ENCODE measurements around the gene MYO9B. TPM values are rescaled to one million over a fixed set of nuclear protein-coding genes. Genes with fewer than 3 reads are reported as not detected.

MYO9B gene
- total RNA-seq, 1 experiment from 2014 or later: 68.3 TPM

- Histone ChIP-seq H3K4me3 (ENCODE audit: low read length) (no peak overlapping the region), H2AFZ (ENCODE audit: low read length) (no peak overlapping the region), H3F3A (ENCODE audit: low read length, unreplicated experiment) (no peaks in the 10 kb centered on the region), H3K27me3 (ENCODE audit: low read length) (no peaks in the 10 kb centered on the region), H3K4me1 (ENCODE audit: insufficient read depth, low read length) (no peaks in the 10 kb centered on the region), H3K9ac (ENCODE audit: low read length) (no peak overlapping the region), H3K4me2 (ENCODE audit: low read length) (no peak overlapping the region), H3K9me3 (ENCODE audit: low read length) (no peaks in the 10 kb centered on the region), H3K27ac (ENCODE audit: low read length) (no peak overlapping the region), H3K36me3 (ENCODE audit: low read depth, low read length) (peaks cover 5% of the 10 kb centered on the region), H4K20me1 (ENCODE audit: low read length) (no peaks in the 10 kb centered on the region), H3K79me2 (ENCODE audit: low read length) (no peaks in the 10 kb centered on the region), H3K9me2 (replicated peaks; ENCODE audit: low read length) (no peaks in the 10 kb centered on the region)
- TF ChIP-seq EZH2phosphoT487 (IDR thresholded peaks at IDR 0.05; ENCODE audit: borderline replicate concordance, low read length) (no peak), EZH2 (IDR thresholded peaks at IDR 0.05; ENCODE audit: low read length, unreplicated experiment) (no peak)
- TF ChIP-seq, protein P1, sequence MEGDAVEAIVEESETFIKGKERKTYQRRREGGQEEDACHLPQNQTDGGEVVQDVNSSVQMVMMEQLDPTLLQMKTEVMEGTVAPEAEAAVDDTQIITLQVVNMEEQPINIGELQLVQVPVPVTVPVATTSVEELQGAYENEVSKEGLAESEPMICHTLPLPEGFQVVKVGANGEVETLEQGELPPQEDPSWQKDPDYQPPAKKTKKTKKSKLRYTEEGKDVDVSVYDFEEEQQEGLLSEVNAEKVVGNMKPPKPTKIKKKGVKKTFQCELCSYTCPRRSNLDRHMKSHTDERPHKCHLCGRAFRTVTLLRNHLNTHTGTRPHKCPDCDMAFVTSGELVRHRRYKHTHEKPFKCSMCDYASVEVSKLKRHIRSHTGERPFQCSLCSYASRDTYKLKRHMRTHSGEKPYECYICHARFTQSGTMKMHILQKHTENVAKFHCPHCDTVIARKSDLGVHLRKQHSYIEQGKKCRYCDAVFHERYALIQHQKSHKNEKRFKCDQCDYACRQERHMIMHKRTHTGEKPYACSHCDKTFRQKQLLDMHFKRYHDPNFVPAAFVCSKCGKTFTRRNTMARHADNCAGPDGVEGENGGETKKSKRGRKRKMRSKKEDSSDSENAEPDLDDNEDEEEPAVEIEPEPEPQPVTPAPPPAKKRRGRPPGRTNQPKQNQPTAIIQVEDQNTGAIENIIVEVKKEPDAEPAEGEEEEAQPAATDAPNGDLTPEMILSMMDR (conservative IDR thresholded peaks at IDR 0.05; ENCODE audit: low read depth, low read length): no peak
- no TSS peak for BruUV-seq (replicated peaks)
- intact Hi-C loops (cut with micrococcal nuclease): no loop called here
- ChIA-PET CTCF (no interaction called here), POLR2A (ENCODE audit: unreplicated experiment) (no interaction called here)
- no peak for ATAC-seq
- no peak for DNase-seq
Measured at GRCh38 chr19:17183271-17183761, 107.7 kb downstream of the MYO9B start.

DNA sequence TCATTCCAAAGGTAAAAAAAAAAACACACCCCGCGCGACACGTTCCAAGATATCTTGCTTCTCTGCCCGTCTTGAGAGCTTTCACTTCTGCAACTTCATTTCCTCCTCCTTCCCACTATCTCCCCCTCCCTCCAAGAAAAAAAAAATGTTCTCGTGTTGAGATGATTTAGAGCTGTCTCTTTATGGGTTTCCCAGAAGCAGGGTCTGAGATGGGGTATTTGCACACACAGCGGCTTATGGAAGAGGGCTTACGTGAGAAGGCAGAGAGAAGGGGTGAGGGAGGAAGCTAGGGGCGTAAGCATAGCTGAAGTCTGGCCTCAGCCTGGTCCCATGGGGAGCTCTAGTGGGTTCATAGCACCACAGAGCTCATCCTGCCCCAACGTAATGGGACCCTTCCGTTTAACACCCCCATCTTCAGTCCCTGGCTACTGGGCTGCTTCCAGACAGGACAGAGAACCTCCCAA, 108.3 kb downstream of the MYO9B start:
- no peaks in the 10 kb centered on the region for H3K9me2 ChIP-seq (replicated peaks; ENCODE audit: low read length)
- H3F3A ChIP-seq (ENCODE audit: low read length, unreplicated experiment): no peaks in the 10 kb centered on the region
- DNase-seq: no peak
- TF ChIP-seq EZH2 (IDR thresholded peaks at IDR 0.05; ENCODE audit: low read length, unreplicated experiment) (no peak), EZH2phosphoT487 (IDR thresholded peaks at IDR 0.05; ENCODE audit: borderline replicate concordance, low read length) (no peak)
- TF ChIP-seq, protein P1 (conservative IDR thresholded peaks at IDR 0.05; ENCODE audit: low read depth, low read length): no peak
- POLR2A ChIA-PET (ENCODE audit: unreplicated experiment): no interaction called here
- no peak overlapping the region for H3K4me2 ChIP-seq (ENCODE audit: low read length)
- CTCF ChIA-PET: no interaction called here
- H2AFZ ChIP-seq (ENCODE audit: low read length): no peak overlapping the region
- no peaks in the 10 kb centered on the region for H3K9me3 ChIP-seq (ENCODE audit: low read length)
- peaks cover 5% of the 10 kb centered on the region for H3K36me3 ChIP-seq (ENCODE audit: low read depth, low read length)
- no peak for ATAC-seq
- BruUV-seq (replicated peaks): TSS peak; percentile 32
- H3K27me3 ChIP-seq (ENCODE audit: low read length): no peaks in the 10 kb centered on the region
- no peak overlapping the region for H3K27ac ChIP-seq (ENCODE audit: low read length)
- no peaks in the 10 kb centered on the region for H3K79me2 ChIP-seq (ENCODE audit: low read length)
- no peak overlapping the region for H3K9ac ChIP-seq (ENCODE audit: low read length)
- H3K4me3 ChIP-seq (ENCODE audit: low read length): no peak overlapping the region
- no peaks in the 10 kb centered on the region for H3K4me1 ChIP-seq (ENCODE audit: insufficient read depth, low read length)
- H4K20me1 ChIP-seq (ENCODE audit: low read length): no peaks in the 10 kb centered on the region
- intact Hi-C loops (cut with micrococcal nuclease): no loop called here

DNA sequence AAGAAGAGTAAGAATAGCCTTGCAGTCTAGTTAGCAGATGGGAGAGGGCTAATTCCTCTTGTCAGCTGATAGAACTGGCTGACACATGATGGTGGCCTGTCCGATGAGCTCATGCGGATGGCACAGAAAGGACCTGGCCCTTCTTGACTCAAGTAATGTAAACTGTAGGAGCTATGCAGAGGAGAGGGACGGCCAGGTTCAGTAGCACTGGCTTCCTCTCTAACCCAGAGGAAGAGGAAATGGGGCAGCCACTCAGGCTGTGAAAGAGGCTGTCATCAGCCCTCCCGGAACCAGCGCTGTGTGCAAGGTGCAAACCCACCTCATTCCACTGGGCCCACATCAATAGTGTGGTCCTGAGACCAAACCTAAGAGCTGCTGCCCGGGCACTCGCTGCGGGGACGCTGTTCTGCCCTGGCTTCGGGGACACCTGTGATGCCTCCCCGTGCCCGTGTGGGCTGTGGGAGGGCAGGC, 108.8 kb downstream of the MYO9B start:
- intact Hi-C loops (cut with micrococcal nuclease): no loop called here
- no peaks in the 10 kb centered on the region for H3K4me1 ChIP-seq (ENCODE audit: insufficient read depth, low read length)
- H3K27ac ChIP-seq (ENCODE audit: low read length): no peak overlapping the region
- ChIA-PET POLR2A (ENCODE audit: unreplicated experiment) (no interaction called here), CTCF (no interaction called here)
- TF ChIP-seq EZH2 (IDR thresholded peaks at IDR 0.05; ENCODE audit: low read length, unreplicated experiment) (no peak), EZH2phosphoT487 (IDR thresholded peaks at IDR 0.05; ENCODE audit: borderline replicate concordance, low read length) (no peak)
- TF ChIP-seq, protein P1 (conservative IDR thresholded peaks at IDR 0.05; ENCODE audit: low read depth, low read length): no peak
- H3K9me3 ChIP-seq (ENCODE audit: low read length): no peaks in the 10 kb centered on the region
- H3K27me3 ChIP-seq (ENCODE audit: low read length): no peaks in the 10 kb centered on the region
- BruUV-seq (replicated peaks): no TSS peak
- no peak overlapping the region for H3K9ac ChIP-seq (ENCODE audit: low read length)
- ATAC-seq (no peak), DNase-seq (no peak)
- H4K20me1 ChIP-seq (ENCODE audit: low read length): no peaks in the 10 kb centered on the region
- H3K9me2 ChIP-seq (replicated peaks; ENCODE audit: low read length): no peaks in the 10 kb centered on the region
- H3K36me3 ChIP-seq (ENCODE audit: low read depth, low read length): peaks cover 5% of the 10 kb centered on the region
- no peak overlapping the region for H3K4me2 ChIP-seq (ENCODE audit: low read length)
- no peak overlapping the region for H3K4me3 ChIP-seq (ENCODE audit: low read length)
- no peak overlapping the region for H2AFZ ChIP-seq (ENCODE audit: low read length)
- no peaks in the 10 kb centered on the region for H3K79me2 ChIP-seq (ENCODE audit: low read length)
- no peaks in the 10 kb centered on the region for H3F3A ChIP-seq (ENCODE audit: low read length, unreplicated experiment)
